Retinal pigment epithelial cell (primary cell): ENCODE data around the gene CHST1.

Source experiments
- DNase-seq: peaks from one replicate; pipeline ENCODE4 v3.0.0-alpha.2; 2010; ENCODE audit warnings: low read depth
- H3K4me3 ChIP-seq: 2 replicates; pipeline ENCODE4 v1.5.1; 2011; ENCODE audit warnings: mild to moderate bottlenecking, low read length, control low read depth, moderate library complexity
- CTCF ChIP-seq: conservative IDR thresholded peaks from 2 replicates; pipeline ENCODE4 v1.5.1; 2011; ENCODE audit warnings: low read depth, low read length, control low read depth, inconsistent platforms

CHST1 gene

GRCh38 chr11:45659031-45659817 lies 6.2 kb downstream of the CHST1 start:
- H3K4me3 ChIP-seq: no peak overlapping the region
- no peak for TF ChIP-seq CTCF
- no peak for DNase-seq

GRCh38 chr11:45658292-45658991 lies 7.0 kb downstream of the CHST1 start:
- no peak for TF ChIP-seq CTCF
- H3K4me3 ChIP-seq: no peak overlapping the region
- DNase-seq: peak; percentile 44

GRCh38 chr11:45657496-45658260 lies 7.7 kb downstream of the CHST1 start:
- DNase-seq: no peak
- TF ChIP-seq CTCF: no peak
- H3K4me3 ChIP-seq: no peak overlapping the region

GRCh38 chr11:45655831-45656230 lies 9.6 kb downstream of the CHST1 start:
- DNase-seq: no peak
- TF ChIP-seq CTCF: no peak
- H3K4me3 ChIP-seq: no peak overlapping the region

- no peak overlapping the region for H3K4me3 ChIP-seq
- no peak for DNase-seq
- peak; percentile 97 for TF ChIP-seq CTCF
Observed at GRCh38 chr11:45655347-45655756, 10.1 kb downstream of the CHST1 start.

GRCh38 chr11:45655012-45655283 lies 10.5 kb downstream of the CHST1 start:
- H3K4me3 ChIP-seq: no peak overlapping the region
- TF ChIP-seq CTCF: no peak
- no peak for DNase-seq
